ENCODE results near the gene FKBP6. TPM values are rescaled to one million over a fixed set of nuclear protein-coding genes. Genes with fewer than 3 reads are reported as not detected.

The FKBP6 gene
- polyA plus RNA-seq, 1 donor from 2014 or later: not detected

DNA sequence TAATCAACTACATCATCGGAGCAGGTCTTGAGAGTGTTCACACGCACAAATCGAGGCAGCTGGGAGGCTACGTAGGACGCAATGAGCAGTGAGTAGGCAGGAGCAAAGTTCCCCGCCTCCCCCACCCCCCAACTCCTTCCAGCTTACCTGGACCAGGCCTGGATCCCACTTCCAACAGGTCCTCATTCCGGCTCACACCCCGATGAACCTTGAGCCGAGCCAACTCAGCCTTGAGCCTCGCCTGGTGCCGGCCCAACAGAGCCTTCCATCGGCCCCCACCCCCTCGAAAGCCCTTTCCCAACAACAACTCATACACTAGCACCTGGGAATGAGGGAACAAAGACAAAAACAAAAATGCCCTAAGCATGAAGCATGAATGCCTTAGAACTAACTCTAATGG is 20.5 kb upstream of the FKBP6 start:
- Histone ChIP-seq H3K79me2 (replicated peaks; ENCODE audit: insufficient read depth, low read length) (no peaks in the 10 kb centered on the region), H3F3A (ENCODE audit: insufficient read depth, low read length, poor library complexity, severe bottlenecking) (no peaks in the 10 kb centered on the region), H3K9me3 (ENCODE audit: low read length) (no peaks in the 10 kb centered on the region), H3K4me2 (ENCODE audit: low read length) (peak overlapping the region; percentile 19), H3K36me3 (ENCODE audit: insufficient read depth, low read length) (no peaks in the 10 kb centered on the region), H4K20me1 (ENCODE audit: insufficient read depth) (no peaks in the 10 kb centered on the region), H3K9ac (ENCODE audit: low read length) (no peak overlapping the region), H2AFZ (ENCODE audit: low read depth, low read length) (no peak overlapping the region), H3K9me2 (ENCODE audit: insufficient read depth, low read length) (no peaks in the 10 kb centered on the region), H3K27ac (ENCODE audit: low read length) (no peak overlapping the region), H3K27me3 (ENCODE audit: insufficient read depth, low read depth, low read length) (no peaks in the 10 kb centered on the region), H3K4me3 (ENCODE audit: low read length) (peak overlapping the region; percentile 84)
- no peak for TF ChIP-seq MXI1 (conservative IDR thresholded peaks at IDR 0.05; ENCODE audit: poor library complexity, severe bottlenecking)
- TF ChIP-seq CTCF (IDR thresholded peaks at IDR 0.05; ENCODE audit: poor library complexity, severe bottlenecking): no peak
- no peak for TF ChIP-seq EZH2 (IDR thresholded peaks at IDR 0.05; ENCODE audit: borderline replicate concordance, insufficient read depth, low read length, poor library complexity, severe bottlenecking)
- TF ChIP-seq SMC3 (conservative IDR thresholded peaks at IDR 0.05; ENCODE audit: poor library complexity): no peak
- TF ChIP-seq TAF1 (IDR thresholded peaks at IDR 0.05; ENCODE audit: low read depth): no peak
- TF ChIP-seq, protein P1, sequence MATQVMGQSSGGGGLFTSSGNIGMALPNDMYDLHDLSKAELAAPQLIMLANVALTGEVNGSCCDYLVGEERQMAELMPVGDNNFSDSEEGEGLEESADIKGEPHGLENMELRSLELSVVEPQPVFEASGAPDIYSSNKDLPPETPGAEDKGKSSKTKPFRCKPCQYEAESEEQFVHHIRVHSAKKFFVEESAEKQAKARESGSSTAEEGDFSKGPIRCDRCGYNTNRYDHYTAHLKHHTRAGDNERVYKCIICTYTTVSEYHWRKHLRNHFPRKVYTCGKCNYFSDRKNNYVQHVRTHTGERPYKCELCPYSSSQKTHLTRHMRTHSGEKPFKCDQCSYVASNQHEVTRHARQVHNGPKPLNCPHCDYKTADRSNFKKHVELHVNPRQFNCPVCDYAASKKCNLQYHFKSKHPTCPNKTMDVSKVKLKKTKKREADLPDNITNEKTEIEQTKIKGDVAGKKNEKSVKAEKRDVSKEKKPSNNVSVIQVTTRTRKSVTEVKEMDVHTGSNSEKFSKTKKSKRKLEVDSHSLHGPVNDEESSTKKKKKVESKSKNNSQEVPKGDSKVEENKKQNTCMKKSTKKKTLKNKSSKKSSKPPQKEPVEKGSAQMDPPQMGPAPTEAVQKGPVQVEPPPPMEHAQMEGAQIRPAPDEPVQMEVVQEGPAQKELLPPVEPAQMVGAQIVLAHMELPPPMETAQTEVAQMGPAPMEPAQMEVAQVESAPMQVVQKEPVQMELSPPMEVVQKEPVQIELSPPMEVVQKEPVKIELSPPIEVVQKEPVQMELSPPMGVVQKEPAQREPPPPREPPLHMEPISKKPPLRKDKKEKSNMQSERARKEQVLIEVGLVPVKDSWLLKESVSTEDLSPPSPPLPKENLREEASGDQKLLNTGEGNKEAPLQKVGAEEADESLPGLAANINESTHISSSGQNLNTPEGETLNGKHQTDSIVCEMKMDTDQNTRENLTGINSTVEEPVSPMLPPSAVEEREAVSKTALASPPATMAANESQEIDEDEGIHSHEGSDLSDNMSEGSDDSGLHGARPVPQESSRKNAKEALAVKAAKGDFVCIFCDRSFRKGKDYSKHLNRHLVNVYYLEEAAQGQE (IDR thresholded peaks at IDR 0.05; ENCODE audit: borderline replicate concordance): no peak
- TF ChIP-seq POLR2AphosphoS5 (IDR thresholded peaks at IDR 0.05): no peak
- TF ChIP-seq EP300 (conservative IDR thresholded peaks at IDR 0.05; ENCODE audit: poor library complexity, severe bottlenecking): no peak
- no peak for TF ChIP-seq RAD21 (conservative IDR thresholded peaks at IDR 0.05)

GRCh38 chr7:73308074-73308664 is 19.8 kb upstream of the FKBP6 start:
- no peak overlapping the region for H3K27ac ChIP-seq (ENCODE audit: low read length)
- peak overlapping the region; percentile 66 for H3K9ac ChIP-seq (ENCODE audit: low read length)
- H3F3A ChIP-seq (ENCODE audit: insufficient read depth, low read length, poor library complexity, severe bottlenecking): no peaks in the 10 kb centered on the region
- no peaks in the 10 kb centered on the region for H4K20me1 ChIP-seq (ENCODE audit: insufficient read depth)
- peak overlapping the region; percentile 19 for H3K4me2 ChIP-seq (ENCODE audit: low read length)
- H2AFZ ChIP-seq (ENCODE audit: low read depth, low read length): peak overlapping the region; percentile 51
- H3K36me3 ChIP-seq (ENCODE audit: insufficient read depth, low read length): no peaks in the 10 kb centered on the region
- no peaks in the 10 kb centered on the region for H3K27me3 ChIP-seq (ENCODE audit: insufficient read depth, low read depth, low read length)
- no peaks in the 10 kb centered on the region for H3K9me3 ChIP-seq (ENCODE audit: low read length)
- TF ChIP-seq TAF1 (IDR thresholded peaks at IDR 0.05; ENCODE audit: low read depth) (peak; percentile 23), EZH2 (IDR thresholded peaks at IDR 0.05; ENCODE audit: borderline replicate concordance, insufficient read depth, low read length, poor library complexity, severe bottlenecking) (no peak)
- peak overlapping the region; percentile 84 for H3K4me3 ChIP-seq (ENCODE audit: low read length)
- no peaks in the 10 kb centered on the region for H3K79me2 ChIP-seq (replicated peaks; ENCODE audit: insufficient read depth, low read length)
- no peaks in the 10 kb centered on the region for H3K9me2 ChIP-seq (ENCODE audit: insufficient read depth, low read length)

Data from neural cell (in vitro differentiated cells).